Stimulated activated CD8-positive, alpha-beta memory T cell treated with anti-CD3 and anti-CD28 coated beads, Interleukin-12 subunit alpha, Interleukin-12 subunit beta, amount 100 ng/mL, for 24 hours (primary cell): ENCODE data around the gene TLR5.

Experiments used
- DNase-seq: peaks from one replicate; pipeline ENCODE4 v3.0.0-alpha.2; 2020; ENCODE audit errors: extremely low read depth

Gene TLR5

DNA sequence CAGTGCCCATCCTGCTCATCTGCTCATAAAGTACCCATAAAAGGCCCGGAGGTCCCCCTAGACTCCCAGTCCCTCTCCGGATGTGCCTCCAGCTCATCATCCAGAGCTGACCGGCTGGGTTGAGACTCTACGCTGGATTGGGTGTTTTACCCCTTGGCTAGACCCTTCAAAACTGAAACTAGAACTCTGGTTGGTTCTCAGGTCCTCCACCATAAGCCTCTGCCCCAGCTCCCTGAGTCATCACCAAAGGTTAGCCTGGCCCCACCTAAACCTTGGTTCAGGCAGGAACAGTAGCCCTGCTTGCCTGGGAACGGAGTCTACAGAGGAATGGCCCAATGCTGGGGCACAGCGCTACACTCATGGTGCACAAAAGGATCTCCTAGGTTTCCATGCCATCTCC is 75.1 kb downstream of the TLR5 start:
- DNase-seq, result no peak

DNA sequence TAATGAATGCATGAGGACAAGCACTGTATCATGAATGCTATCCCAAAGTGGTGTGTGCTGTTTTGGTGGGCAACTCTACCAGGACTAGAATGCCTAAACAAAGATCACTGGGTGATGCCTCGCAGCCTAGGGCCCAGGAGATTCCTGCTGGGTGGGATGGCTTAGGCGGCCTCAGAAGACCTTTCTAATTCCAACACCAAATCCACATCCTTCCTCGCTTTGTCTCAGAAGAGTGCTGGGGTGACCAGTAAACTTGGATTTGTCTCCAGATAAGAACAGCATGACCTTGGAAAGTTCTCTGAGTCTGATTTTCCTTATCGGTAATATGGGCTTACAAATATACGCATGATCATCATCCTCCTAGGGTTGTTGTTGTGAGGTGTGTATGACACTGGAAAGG is 76.6 kb downstream of the TLR5 start:
- DNase-seq, result no peak

DNA sequence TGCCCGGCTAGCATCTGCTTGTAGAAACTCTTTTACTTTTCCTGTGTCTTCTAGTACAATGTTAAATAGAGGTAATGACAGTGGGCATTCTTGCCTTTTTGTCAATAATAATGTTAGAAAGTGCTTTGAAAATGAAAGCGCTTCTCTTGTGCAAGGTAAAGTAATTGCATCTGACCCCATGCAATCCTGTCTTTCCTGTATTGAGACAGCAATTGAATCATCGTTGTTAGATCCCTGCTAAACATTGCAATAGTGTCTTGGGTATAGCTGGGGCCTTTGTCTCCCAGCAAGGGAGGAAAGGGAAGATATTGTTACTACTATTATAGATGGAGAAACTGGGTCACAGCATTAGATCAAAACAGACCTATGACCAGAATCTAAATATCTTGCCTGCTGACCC is 80.9 kb downstream of the TLR5 start:
- no peak for DNase-seq

DNA sequence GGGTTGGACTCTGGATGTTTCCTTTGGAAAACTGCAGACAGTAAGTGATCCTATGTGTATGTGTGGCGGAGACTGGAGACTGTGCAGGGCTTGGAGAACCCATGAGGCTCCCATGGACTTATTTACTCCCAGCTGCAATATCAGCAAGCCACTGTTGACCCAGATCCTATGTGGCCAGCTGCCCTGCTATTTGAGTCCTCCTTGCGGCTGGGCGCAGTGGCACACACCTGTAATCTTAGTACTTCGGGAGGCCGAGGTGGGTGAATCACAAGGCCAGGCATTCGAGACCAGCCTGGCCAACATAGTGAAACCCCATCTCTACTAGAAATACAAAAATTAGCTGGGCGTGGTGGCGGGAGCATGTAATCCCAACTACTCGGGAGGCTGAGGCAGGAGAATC is 83.5 kb downstream of the TLR5 start:
- DNase-seq, result no peak
